Neural cell (in vitro differentiated cells): ENCODE data around the gene GANC.

ENCODE experiments used
- EZH2 ChIP-seq: fragments of 200-600, 300-800 bp; shearing (Covaris generic), sonication (generic); IDR thresholded peaks from 2 replicates; pipeline ENCODE4 v1.6.1; 2014; ENCODE audit warnings: antibody characterized with exemption, low read length, borderline replicate concordance, mild to moderate bottlenecking; ENCODE audit not compliant: insufficient read depth, poor library complexity, severe bottlenecking
- POLR2AphosphoS5 ChIP-seq: IDR thresholded peaks from 2 replicates; pipeline ENCODE4 v1.6.1; 2012
- RAD21 ChIP-seq: fragments of 450-650 bp; conservative IDR thresholded peaks from 2 replicates; pipeline ENCODE4 v1.6.1; 2014; ENCODE audit warnings: antibody characterized with exemption, mild to moderate bottlenecking, moderate library complexity
- TAF1 ChIP-seq: IDR thresholded peaks from 2 replicates; pipeline ENCODE4 v1.6.1; 2012; ENCODE audit warnings: low read depth
- TF ChIP-seq, protein P1 (sequence below): fragments of 450-650 bp; IDR thresholded peaks from 2 replicates; pipeline ENCODE4 v1.5.1; 2014; ENCODE audit warnings: antibody characterized with exemption, mild to moderate bottlenecking, moderate library complexity; ENCODE audit not compliant: poor library complexity, severe bottlenecking
- TF ChIP-seq, protein P2 (sequence below): IDR thresholded peaks from 2 replicates; pipeline ENCODE4 v1.6.1; 2012; ENCODE audit warnings: borderline replicate concordance

DNA sequence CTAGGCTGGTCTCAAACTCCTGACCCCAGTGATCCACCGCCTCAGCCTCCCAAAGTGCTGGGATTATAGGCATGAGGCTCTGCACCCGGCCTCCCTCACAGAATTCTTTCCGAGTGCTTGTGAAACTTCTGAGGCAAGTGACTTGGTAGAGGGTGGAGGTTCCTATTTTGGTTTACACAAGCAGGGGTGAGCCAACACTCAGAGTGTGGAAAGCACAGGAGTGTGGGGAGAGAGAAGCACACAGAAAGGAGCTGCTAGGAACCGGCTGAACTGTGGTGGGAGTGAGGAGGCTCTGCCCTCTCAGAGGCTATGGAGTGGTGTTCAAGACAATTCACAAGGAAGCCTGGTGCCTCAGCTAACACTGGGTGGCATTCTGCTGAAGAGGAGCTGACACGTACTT, 94.0 kb downstream of the GANC start:
- TF ChIP-seq, protein P1, sequence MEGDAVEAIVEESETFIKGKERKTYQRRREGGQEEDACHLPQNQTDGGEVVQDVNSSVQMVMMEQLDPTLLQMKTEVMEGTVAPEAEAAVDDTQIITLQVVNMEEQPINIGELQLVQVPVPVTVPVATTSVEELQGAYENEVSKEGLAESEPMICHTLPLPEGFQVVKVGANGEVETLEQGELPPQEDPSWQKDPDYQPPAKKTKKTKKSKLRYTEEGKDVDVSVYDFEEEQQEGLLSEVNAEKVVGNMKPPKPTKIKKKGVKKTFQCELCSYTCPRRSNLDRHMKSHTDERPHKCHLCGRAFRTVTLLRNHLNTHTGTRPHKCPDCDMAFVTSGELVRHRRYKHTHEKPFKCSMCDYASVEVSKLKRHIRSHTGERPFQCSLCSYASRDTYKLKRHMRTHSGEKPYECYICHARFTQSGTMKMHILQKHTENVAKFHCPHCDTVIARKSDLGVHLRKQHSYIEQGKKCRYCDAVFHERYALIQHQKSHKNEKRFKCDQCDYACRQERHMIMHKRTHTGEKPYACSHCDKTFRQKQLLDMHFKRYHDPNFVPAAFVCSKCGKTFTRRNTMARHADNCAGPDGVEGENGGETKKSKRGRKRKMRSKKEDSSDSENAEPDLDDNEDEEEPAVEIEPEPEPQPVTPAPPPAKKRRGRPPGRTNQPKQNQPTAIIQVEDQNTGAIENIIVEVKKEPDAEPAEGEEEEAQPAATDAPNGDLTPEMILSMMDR, result no peak
- TF ChIP-seq, protein P2, sequence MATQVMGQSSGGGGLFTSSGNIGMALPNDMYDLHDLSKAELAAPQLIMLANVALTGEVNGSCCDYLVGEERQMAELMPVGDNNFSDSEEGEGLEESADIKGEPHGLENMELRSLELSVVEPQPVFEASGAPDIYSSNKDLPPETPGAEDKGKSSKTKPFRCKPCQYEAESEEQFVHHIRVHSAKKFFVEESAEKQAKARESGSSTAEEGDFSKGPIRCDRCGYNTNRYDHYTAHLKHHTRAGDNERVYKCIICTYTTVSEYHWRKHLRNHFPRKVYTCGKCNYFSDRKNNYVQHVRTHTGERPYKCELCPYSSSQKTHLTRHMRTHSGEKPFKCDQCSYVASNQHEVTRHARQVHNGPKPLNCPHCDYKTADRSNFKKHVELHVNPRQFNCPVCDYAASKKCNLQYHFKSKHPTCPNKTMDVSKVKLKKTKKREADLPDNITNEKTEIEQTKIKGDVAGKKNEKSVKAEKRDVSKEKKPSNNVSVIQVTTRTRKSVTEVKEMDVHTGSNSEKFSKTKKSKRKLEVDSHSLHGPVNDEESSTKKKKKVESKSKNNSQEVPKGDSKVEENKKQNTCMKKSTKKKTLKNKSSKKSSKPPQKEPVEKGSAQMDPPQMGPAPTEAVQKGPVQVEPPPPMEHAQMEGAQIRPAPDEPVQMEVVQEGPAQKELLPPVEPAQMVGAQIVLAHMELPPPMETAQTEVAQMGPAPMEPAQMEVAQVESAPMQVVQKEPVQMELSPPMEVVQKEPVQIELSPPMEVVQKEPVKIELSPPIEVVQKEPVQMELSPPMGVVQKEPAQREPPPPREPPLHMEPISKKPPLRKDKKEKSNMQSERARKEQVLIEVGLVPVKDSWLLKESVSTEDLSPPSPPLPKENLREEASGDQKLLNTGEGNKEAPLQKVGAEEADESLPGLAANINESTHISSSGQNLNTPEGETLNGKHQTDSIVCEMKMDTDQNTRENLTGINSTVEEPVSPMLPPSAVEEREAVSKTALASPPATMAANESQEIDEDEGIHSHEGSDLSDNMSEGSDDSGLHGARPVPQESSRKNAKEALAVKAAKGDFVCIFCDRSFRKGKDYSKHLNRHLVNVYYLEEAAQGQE, result no peak
- no peak for TF ChIP-seq RAD21
- TF ChIP-seq TAF1, result no peak
- no peak for TF ChIP-seq POLR2AphosphoS5
- no peak for TF ChIP-seq EZH2
